ENCODE measurements around the gene CNPY1. TPM values are rescaled to one million over a fixed set of nuclear protein-coding genes. Genes with fewer than 3 reads are reported as not detected.
"Not testable (repeated sequence)": the region's sequence is repeated elsewhere in the genome, so short reads cannot be mapped to it uniquely, and the experiment has no call there.

The CNPY1 gene
- not detected in 2 replicates for total RNA-seq

DNA sequence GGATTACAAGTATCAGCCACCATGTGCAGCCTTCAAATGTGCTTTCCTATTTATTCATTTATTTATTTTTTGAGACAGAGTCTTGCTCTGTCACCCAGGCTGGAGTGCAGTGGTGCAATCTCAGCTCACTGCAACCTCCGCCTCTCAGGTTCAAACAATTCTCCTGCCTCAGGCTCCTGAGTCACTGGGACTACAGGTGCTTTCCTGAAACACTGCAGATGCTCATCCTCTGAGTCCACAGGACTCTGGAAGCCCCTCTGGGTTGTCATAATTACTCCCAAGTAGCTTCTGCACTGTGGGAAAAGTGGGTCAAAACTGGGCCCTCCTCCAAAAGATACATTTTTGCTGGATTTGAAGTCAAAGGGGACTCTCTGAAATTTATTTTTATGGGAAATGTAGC lies at the start of gene CNPY1:
CNPY1 (minus strand) TSS at position 111 of the 400 bp plus-strand sequence. CDS start 630 bp downstream, outside the sequence.
- DNase-seq (ENCODE audit: extremely low read depth, low read depth, low spot score): not testable (repeated sequence)

DNA sequence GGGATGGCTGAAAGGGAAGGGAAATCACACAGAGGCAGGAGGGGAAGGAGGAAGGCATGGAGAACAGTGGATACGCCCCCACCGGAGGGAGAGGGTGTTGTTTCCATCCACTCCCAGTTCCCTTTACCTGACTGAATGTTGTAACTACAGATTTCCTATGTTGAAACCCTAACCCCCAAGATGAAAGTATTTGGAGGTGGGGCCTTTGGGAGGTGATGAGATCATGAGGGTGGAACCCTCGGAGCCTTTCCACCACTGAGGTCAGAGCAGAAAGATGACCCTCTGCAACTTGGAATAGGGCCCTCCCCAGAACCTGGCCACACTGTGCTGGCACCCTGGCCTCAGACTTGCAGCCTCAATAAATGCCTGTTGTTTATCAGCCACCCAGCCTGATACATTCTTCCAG lies 48.6 kb upstream of the CNPY1 start:
- no peak for DNase-seq (ENCODE audit: extremely low read depth, low read depth, low spot score)

DNA sequence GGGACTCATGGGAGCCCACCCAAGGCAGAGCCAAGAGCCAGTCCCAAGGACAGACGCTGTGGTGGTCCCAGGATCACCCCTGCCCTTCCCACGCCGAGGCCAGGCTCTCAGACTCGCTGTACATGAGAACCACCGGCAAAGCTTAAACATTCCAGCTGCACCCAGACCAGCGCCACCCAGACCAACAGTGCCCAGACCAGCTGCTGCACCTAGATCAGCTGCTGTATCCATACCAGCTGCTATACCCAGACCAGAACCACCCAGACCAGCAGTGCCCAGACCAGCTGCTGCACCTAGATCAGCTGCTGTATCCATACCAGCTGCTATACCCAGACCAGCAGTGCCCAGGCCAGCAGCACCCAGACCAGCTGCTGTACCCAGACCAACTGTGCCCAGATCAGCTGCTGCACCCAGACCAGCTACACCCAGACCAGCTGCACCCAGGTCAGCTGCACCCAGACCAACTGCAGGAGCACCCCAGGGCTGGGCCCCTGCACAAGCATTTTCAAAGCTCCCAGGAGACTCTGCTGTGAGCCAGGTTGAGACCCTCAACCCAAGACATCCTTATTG lies 47.9 kb upstream of the CNPY1 start:
- no peak for DNase-seq (ENCODE audit: extremely low read depth, low read depth, low spot score)

DNA sequence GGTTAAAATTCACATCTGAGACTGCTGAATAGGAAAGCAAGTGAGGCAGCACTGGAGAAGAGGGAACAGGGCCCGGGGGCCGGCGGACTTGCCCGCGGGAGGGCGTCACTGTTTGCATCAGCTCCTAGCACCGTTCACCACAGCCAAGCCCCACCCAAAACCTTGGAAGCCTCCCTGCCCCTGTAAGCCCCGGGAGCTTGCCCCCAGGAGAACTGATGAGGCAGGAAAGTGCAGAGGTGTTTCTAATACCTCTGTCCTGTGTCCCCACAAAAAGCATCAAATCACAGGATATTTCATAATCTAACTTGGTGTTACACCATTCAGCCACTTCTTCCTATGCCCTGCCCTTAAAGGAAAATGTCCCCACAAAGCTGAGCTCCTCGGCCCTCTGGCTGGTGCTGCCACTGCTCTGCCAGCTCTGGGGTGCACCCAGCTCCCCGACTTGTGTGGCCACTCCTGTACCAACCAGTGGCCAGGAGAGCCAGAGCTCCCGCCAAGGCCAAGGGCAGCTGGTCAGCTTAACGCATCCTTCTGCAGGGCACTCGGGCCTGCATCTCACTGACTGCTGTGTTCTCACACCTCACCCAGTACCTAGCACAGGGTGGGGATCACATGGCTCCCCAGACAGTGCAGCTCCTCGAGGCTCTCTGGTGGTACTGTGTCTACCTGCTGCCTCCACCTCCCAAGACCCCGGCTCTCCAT lies 47.3 kb upstream of the CNPY1 start:
- no peak for DNase-seq (ENCODE audit: extremely low read depth, low read depth, low spot score)

DNA sequence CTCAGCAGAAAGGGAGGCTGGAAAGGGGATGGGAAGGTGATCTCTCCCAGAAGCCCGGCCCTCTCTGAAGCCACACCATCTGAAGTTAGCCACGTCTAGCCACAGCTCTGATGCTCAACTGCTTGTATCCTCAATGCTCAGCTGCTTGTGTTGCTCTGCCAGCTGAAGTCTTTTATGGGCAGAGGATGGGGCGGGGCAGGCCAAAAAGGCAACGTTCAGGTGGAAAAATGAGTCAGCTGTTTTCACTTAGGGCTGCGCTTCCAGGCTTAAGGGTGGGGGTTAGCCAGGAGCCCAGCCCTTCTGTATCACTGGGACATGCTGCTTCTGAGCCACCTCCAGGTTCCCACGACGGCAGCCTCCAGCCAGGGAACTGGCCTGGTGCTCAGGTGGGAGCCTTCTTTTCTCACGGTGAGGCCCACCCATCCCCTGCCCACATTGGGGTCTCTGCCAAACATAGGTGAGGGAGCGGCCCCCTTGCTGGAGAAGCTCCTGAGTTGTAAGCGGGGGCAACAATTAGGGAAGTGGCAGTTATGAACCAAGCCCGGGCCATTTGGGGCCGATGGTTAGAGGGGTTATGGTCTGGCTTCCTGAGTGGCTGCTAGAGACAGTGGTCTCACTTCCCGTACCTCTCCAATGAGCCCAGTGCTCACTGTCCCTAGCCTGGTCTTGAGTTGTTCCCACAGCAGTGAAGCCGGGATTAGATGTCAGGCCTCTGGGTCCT lies 44.9 kb upstream of the CNPY1 start:
- DNase-seq (ENCODE audit: extremely low read depth, low read depth, low spot score): no peak

DNA sequence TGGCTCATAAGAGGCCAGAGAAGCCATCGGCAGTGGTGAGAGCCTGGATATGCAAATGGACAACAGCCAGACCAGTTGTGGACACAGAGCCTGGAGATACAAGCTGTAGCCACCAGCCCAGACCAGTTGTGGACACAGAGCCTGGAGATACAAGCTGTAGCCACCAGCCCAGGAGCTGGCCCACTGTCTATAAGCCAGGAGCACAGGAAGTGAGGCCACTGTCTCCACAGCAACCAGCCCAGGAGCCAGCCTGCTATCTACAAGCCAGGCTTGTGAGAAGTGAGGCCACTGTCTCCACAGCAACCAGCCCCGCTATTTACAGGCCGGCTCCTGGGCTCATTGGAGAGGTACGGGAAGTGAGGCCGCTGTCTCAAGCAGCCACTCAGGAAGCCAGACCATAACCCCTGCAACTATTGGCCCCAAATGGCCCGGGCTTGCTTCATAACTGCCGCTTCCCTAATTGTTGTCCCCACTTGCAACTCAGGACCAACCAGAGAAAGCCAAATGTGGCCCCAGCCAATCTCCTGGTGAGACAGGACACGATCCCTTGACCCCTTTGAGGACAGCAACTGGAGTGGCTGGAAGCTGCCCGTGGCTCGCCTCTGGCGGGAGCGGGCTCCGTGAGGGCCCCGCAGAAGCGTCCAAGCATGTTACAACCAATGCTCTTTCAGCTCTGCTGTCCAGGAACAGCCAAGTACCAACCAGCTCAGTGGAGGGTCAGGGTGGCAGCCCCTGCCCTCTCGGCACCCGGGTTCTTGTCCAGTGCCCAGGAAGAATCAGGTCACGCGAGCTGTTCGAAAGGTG lies 44.1 kb upstream of the CNPY1 start:
- no peak for DNase-seq (ENCODE audit: extremely low read depth, low read depth, low spot score)

DNA sequence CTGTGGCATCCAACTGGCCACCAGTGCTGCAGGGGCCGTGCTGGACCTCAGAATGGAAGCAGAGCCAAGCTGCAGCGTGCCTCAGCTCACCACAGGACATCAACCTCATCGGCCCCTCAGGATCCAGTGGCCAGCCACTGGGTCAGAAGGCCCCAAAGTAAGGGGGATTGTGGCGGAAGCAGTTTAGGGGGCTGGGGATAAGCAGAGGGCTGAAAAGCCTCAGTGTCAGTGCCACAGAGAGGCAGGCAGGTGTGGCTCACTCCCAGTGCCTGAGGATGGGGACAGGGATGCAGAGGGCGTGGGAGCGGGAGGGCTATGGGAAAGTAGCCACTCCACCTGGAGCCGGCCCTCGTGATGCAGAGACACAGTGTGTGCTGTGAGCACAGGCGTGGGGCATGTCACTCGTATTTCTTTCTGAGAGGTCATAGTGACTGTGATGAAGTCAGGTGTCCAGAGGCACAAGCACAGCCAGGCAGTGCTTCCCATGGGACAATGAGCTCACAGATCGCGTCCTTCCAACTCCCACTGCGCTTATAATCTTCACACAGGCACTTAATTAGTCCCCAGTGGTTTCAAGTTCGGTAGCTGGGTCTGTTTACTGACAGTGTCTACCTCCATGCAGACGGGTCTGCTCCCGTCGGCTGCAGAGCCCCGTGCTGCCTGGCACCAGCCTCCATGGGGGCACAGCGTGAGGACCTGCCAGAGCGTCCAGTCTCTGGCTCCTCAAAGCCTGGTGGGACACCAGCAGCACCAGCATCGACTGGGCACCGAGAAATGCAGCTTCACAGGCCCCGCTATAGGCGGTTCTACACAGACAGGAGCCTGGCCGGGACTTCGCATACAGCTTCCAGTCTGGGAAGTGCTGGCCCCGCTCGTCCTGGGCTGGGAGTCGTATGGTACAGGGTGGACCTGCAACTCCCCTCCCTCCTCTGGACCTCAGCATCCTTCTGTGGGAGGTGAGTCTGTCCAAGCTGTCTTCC lies 42.9 kb upstream of the CNPY1 start:
- no peak for DNase-seq (ENCODE audit: extremely low read depth, low read depth, low spot score)

DNA sequence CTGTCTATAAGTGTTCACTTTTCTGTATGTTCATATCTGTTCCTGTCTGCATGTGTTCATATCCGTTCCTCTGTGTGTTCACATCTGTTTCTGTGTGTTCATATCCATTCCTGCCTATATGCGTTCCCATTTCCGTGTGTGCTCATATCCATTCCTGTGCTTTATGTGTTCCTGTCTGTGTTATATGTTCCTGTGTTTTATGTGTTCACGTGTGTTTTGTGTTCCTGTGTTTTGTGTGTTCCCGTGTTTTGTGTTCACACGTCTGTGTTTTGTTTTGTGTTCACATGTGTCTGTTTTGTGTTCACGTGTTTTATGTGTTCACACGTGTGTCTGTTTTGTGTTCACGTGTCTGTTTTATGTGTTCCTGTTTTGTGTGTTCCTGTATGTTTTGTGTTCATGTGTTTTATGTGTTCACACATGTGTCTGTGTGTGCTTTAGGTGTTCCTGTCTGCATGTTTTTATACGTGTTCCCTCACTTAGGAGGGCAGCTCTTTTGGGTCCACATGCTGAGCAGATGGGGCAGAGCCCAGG lies 42.2 kb upstream of the CNPY1 start:
- no peak for DNase-seq (ENCODE audit: extremely low read depth, low read depth, low spot score)

DNA sequence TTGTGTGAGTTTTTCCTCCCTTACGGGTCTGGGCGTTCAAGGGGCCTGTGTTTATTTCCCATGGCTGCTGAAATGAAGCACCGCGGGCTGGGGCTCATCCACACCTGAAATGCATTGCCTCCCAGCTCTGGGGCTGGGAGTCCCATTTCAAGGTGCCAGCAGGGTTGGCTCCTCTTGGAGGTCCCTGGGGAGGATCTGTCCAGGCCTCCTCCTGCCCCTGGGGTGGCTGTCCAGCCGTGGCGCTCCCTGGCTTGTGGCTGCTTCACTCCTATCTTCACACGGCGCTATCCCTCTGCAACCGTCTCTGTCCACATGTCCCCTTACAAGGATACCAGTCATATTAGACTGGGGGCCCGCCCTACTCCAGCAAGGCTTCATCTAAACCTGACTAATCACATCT lies 41.1 kb upstream of the CNPY1 start:
- no peak for DNase-seq (ENCODE audit: extremely low read depth, low read depth, low spot score)

DNA sequence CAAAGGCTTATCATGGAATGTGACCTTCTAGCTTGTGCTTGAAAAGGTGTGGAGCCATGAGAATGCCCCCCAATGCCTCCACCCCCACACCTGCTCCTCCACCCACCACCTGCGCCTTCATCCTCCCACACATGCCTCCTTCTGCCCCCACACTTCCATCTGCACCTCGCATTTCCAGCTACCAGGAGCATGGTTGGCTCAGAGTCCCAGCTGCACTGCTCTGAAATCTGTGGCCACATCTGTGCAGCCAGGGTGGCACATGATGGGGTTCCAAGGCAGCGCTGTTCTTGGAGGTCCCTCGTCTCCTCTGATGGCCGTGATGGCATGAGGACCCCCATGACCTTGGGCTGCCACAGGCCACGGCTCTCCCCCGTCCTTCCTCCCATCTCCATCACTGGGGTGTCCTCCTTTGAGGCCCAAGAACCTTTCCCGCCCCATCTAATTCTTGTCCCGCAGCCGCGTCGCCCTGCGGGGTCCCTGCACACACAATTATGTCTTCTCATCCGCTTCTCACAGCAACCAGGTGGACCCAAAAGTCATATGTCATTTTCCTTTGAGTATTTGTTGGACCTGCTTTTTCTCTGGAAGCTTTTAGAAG lies 40.6 kb upstream of the CNPY1 start:
- DNase-seq (ENCODE audit: extremely low read depth, low read depth, low spot score): no peak

DNA sequence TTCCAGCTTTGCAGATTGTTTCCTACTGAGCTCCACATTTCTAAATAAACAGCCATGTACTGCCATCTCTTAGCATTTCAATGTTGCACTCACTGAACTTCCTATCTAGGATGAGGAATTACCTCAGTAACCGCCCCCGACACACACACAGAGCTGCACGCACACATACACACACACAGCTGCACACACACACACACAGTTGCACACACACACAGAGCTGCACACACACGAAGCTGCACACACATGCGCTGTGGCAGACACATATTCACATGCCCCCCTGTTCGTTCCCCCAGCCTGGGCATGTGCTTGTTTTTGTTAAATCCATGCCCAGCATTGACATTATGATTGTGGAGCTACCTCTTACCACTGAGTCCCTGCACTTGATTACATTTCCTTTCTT lies 39.6 kb upstream of the CNPY1 start:
- DNase-seq (ENCODE audit: extremely low read depth, low read depth, low spot score): no peak

DNA sequence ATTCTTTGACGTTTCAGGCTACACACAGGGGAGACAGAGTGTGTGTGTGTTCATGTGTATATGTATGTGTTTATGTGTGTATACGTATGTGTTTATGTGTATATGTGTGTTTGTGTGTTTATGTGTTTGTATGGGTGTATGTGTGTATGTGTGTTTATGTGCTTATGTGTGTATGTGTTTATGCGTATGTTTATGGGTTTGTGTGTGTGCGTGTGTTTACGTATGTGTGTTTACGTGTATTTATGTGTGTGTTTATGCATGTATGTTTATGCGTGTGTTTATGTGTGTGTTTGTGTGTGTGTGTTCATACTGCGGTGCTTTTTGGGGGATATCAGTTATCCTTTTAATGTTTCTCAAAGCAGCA lies 39.2 kb upstream of the CNPY1 start:
- no peak for DNase-seq (ENCODE audit: extremely low read depth, low read depth, low spot score)

DNA sequence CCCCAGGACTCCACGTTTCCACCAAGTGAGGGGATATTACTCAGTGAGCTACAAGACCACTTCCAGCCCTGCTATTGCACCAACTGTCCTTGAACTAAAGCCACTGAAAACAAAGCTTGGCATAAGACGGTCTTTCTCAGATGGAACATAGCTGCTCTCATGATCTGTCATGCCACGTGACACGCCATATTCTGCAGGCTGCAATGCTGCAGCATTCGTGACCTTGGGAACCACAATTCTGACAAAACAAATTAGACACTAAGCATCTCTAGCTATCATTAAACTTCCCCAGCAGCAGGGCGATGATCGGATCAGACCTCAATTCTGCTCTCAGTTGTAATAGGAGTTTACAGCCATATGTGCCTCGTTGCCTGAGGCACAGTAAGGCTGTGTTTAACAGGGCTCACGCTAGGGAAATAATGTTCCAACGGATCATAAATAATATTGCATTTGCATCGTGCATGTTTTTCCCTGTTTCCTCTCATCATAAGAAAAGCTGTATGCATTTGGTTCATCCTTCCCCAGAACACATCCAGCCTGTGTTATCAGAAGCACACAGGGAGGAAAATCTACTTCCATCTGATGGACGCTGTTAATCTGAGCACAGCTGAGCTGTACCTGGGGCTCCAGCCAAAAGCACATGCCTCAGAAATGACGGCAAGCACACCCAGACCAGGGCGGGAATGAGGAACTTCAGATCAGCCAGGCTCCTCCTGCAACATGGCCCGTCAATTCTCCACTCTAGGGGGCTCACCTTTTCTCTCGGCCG lies 38.6 kb upstream of the CNPY1 start:
- DNase-seq (ENCODE audit: extremely low read depth, low read depth, low spot score): no peak

DNA sequence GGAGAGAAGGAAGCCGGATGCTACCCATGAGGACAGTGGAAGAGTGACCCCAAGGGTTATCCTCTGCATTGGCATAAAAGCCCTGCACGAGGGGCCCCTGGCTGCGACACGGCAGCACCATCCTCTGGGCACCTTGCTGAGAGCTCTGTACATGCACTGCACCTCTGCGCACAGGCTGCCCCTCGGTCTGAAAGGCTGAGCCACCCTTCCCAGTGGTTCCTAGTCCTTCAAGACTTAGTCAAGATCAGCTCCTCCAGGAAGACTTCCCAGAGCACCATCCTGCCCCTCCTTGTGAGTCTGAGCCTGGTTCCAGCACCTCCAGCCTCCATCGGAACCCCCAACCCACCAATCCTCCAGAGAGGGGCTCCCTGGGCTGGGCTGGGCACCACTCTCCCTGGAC lies 37.9 kb upstream of the CNPY1 start:
- DNase-seq (ENCODE audit: extremely low read depth, low read depth, low spot score): no peak

DNA sequence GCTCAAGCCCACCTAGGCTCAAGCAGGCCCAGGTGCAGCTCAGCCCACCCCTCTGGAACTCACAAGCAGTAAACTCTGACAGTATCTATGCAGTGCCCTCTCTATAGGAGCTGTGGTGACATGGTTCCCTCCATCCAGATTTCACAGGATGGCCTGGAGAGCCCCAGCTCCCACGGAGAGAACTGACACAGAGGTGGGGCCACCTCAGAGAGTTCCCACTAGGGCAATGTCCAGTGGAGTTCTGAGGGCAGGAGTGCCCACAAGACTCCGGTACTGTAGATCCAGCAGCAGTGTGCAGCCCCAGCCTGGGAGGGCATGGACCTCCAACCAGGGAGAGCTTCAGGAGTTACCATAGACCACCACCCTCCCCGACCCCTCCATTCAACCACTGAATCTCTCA lies 37.3 kb upstream of the CNPY1 start:
- no peak for DNase-seq (ENCODE audit: extremely low read depth, low read depth, low spot score)

DNA sequence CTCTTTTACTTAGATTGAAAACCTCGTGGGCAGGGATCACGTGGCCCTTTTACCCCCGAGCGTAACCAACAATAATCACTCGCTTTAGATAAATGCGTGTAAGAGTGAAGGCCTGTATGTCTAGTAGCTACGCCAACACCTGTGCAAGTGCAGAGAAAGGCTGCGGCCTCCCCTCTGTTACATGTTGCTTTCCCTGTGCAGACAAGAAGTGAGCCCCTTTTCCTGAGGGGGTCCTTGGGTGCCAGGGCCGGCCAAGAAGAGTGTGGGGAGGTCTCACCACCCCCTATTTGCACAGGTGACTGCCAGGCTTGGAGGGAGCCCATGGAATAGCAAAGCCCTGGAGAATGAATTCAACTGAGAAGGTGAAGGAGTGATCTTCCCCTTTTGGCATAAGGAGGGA lies 35.6 kb upstream of the CNPY1 start:
- DNase-seq (ENCODE audit: extremely low read depth, low read depth, low spot score): no peak

DNA sequence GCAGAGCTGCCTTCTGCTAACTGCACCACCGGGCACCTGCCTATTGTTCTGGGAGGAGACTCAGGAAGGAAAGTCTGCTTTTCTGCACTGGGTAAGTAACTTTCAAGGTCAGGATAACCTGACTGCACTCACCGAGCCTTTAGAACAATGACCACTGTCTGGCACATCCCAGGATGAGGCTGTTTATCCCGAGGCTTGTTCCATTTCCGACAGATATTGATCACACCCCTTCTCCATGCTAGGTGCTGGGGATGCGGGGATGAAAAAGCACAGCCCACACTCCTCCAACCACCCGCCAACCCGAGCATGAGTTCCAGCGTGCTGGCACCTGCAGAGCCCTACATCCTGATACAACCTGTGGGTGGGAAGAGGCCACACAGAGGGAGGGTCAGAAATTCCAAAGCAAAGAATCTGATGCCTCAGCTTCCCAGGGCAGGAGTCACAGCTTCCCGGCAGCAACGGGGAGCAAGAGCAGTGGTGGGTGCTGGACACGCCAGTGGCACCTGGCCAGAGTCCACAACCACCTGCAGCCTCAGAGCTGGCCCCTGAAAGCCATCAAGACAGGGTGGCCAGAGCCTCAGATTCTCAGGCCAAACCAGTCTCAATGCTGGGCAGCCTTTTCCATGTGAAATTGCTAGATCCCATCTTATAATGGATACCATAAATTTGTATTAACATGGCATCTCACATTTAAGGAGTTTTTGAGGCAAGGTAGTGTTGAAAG lies 34.9 kb upstream of the CNPY1 start:
- DNase-seq (ENCODE audit: extremely low read depth, low read depth, low spot score): no peak

DNA sequence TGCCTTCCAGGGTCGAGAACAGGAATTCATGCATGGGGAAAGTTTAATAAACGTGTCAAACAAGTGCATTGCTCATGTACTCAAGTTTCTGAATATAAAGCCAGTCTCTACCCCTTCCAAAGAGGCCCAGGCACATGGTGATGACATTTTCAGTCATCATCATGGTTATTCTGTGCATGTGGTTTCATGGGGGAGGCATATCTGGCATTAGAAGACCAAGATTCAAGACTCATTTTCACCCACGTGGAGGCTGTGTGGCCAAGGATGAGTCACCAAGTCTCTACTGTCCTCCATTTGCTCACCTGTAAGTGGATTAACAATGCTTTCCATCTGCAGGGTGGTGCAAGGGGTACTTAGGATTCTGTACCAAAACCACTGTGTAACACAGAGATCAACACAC lies 34.0 kb upstream of the CNPY1 start:
- DNase-seq (ENCODE audit: extremely low read depth, low read depth, low spot score): no peak

Measured in glomerular endothelial cell (primary cell).